Kidney (tissue), 14 donors: ENCODE measurements around the gene PACS2. TPM values are rescaled to one million over a fixed set of nuclear protein-coding genes. Genes with fewer than 3 reads are reported as not detected.
A peak's percentile ranks its signal among the peaks of the same experiment; 100 is the strongest.

Experiments used
- DNase-seq, 5 donors: peaks; one replicate each; pipeline ENCODE4 v3.0.0-alpha.2; 2013 to 2020
- FAIRE-seq: peaks from 2 replicates; lab custom pipeline; 2012; peaks lifted over from hg19 to GRCh38; lab: Jason Lieb, UNC
- H3K27ac ChIP-seq, 2 donors: one replicate each; pipeline ENCODE4 v1.7.0; 2013; ENCODE audit warnings: low read depth in 2 of 2, low read length in 2 of 2, inconsistent platforms in 1 of 2
- H3K27me3 ChIP-seq: one replicate; pipeline ENCODE4 v1.7.1; 2013; ENCODE audit warnings: low read length, inconsistent platforms; ENCODE audit not compliant: control insufficient read depth, insufficient read depth
- H3K36me3 ChIP-seq, 3 donors: one replicate each; pipeline versions ENCODE4 v1.7.0 to v1.7.1; 2013; ENCODE audit warnings: low read length in 3 of 3, control low read depth in 1 of 3, inconsistent platforms in 1 of 3; ENCODE audit not compliant: insufficient read depth in 3 of 3, control insufficient read depth in 2 of 3
- H3K4me1 ChIP-seq, 3 donors: one replicate each; pipeline versions ENCODE4 v1.7.0 to v1.7.1; 2013; ENCODE audit warnings: low read length in 3 of 3, inconsistent platforms in 1 of 3, low read depth in 1 of 3; ENCODE audit not compliant: control insufficient read depth in 2 of 3, insufficient read depth in 2 of 3
- H3K4me3 ChIP-seq, 3 donors: one replicate each; pipeline versions ENCODE4 v1.7.0 to v1.8.1; 2013; ENCODE audit warnings: low read length in 3 of 3, control low read depth in 1 of 3, inconsistent platforms in 1 of 3
- H3K9ac ChIP-seq, 3 donors: one replicate each; pipeline versions ENCODE4 v1.7.0 to v1.7.1; 2013; ENCODE audit warnings: low read length in 3 of 3, control low read depth in 1 of 3, inconsistent platforms in 1 of 3
- H3K9me3 ChIP-seq, 3 donors: one replicate each; pipeline versions ENCODE4 v1.7.0 to v1.7.1; 2013; ENCODE audit warnings: low read length in 3 of 3, control low read depth in 1 of 3, inconsistent platforms in 1 of 3; ENCODE audit not compliant: control insufficient read depth in 2 of 3, insufficient read depth in 1 of 3
- intact Hi-C: fragments of 100-400 bp; cut with DNase I; formaldehyde crosslinking; loops from one replicate; pipeline ENCODE4 v1.11.1; 2022
- polyA plus RNA-seq: library from polyadenylated mRNA; stranded (reverse); fragments of 350-450 nt; fragmentation: Illumina TruSeq; extraction: RNeasy Lipid Tissue Mini Kit (QIAGEN cat#74804); gene quantifications from one replicate; pipeline ENCODE4 v1.2.3, GENCODE V29; 2014; ENCODE audit warnings: low read depth, low replicate concordance; ENCODE audit not compliant: insufficient read depth
- total RNA-seq: library from RNA; stranded (reverse); fragmentation: NEBNext Ultra II Directional; extraction: Animal tissue kit (Norgen Biotek cat#: 25700); gene quantifications from one replicate; pipeline ENCODE4 v1.2.1, GENCODE V29; 2021
- TF ChIP-seq, protein P1 (sequence below): IDR thresholded peaks from 3 replicates; pipeline ENCODE4 v1.5.1; 2012; ENCODE audit warnings: mild to moderate bottlenecking, moderate library complexity, borderline replicate concordance; ENCODE audit not compliant: insufficient read depth; ENCODE audit errors: extremely low read depth
- donor health status: control.
- donor health status: control.
- donor health status: control.
- donor health status: control.
- donor health status: control.
- donor health status: DM: yes; HTN: yes; CAD: no.
- donor health status: Normal renal cell carcinoma (clear cell type).

The PACS2 gene
- total and polyA plus RNA-seq, 2 donors from 2014 or later: 35.7 to 83.9 TPM

DNA sequence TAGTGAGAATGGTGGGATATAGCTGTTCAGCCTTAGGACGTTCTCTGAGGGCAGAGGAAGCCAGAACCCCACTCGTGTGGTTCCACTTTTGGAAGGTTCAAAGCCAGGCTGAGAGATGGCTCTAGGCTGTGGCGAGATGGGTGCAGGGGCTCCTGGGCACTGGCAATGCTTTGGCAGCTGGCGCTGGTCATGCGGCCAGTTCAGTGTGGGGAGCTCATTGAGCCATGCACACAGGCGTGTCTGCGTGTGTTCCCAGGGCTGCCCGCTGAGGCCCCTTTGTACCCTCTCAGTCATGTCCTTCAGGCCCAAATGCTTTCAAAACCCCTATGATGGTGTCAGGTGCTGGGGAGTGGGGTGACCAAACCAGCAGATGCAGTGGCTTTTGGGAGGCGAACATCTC lies 85.5 kb downstream of the PACS2 start:
- H3K4me1 ChIP-seq: peaks cover 0 to 13% (median 5%) of the 10 kb centered on the region in 3 donors
- peaks cover 0 to 13% (median 0%) of the 10 kb centered on the region in 3 donors for H3K9me3 ChIP-seq
- TF ChIP-seq, protein P1, sequence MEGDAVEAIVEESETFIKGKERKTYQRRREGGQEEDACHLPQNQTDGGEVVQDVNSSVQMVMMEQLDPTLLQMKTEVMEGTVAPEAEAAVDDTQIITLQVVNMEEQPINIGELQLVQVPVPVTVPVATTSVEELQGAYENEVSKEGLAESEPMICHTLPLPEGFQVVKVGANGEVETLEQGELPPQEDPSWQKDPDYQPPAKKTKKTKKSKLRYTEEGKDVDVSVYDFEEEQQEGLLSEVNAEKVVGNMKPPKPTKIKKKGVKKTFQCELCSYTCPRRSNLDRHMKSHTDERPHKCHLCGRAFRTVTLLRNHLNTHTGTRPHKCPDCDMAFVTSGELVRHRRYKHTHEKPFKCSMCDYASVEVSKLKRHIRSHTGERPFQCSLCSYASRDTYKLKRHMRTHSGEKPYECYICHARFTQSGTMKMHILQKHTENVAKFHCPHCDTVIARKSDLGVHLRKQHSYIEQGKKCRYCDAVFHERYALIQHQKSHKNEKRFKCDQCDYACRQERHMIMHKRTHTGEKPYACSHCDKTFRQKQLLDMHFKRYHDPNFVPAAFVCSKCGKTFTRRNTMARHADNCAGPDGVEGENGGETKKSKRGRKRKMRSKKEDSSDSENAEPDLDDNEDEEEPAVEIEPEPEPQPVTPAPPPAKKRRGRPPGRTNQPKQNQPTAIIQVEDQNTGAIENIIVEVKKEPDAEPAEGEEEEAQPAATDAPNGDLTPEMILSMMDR: no peak
- no peaks in the 10 kb centered on the region for H3K36me3 ChIP-seq
- intact Hi-C loops: no loop called here
- no peak overlapping the region for H3K27ac ChIP-seq
- no peak overlapping the region for H3K9ac ChIP-seq
- no peak overlapping the region for H3K4me3 ChIP-seq
- H3K27me3 ChIP-seq: no peaks in the 10 kb centered on the region
- no peak for FAIRE-seq
- DNase-seq: peak in 1 of 5 donors; percentile 74

- no peak for DNase-seq
- TF ChIP-seq, protein P1: no peak
- Histone ChIP-seq H3K4me1 (peaks cover 0 to 13% (median 5%) of the 10 kb centered on the region in 3 donors), H3K4me3 (no peak overlapping the region), H3K36me3 (no peaks in the 10 kb centered on the region), H3K9ac (no peak overlapping the region), H3K27me3 (no peaks in the 10 kb centered on the region), H3K9me3 (peaks cover 0 to 18% (median 0%) of the 10 kb centered on the region in 3 donors), H3K27ac (no peak overlapping the region)
- no peak for FAIRE-seq
- intact Hi-C loops: no loop called here
These were observed 87.2 kb downstream of the PACS2 start for GRCh38 chr14:105401699-105402098.

DNA sequence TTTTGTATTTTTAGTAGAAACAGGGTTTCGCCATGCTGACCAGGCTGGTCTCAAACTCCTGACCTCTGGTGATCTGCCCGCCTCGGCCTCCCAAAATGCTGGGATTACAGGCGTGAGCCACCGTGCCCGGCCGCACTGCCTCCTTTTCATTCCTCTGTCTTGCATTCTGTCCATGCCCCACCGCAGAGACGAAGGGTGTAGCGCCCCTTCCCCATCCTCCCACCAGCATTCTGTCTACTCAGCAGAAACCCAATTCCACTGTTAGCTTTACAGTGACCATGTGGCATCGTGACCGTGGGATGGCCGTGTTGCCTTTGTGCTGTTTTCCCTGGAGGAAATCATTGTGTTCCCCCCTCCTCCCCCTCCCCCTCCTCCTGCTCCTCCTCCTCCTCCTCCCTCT lies 94.0 kb downstream of the PACS2 start:
- no peak overlapping the region for H3K4me3 ChIP-seq
- H3K4me1 ChIP-seq: peaks cover 0 to 2% (median 0%) of the 10 kb centered on the region in 3 donors
- peaks cover 0 to 12% (median 0%) of the 10 kb centered on the region in 3 donors for H3K9me3 ChIP-seq
- no peaks in the 10 kb centered on the region for H3K27me3 ChIP-seq
- no peak overlapping the region for H3K27ac ChIP-seq
- no peak overlapping the region for H3K9ac ChIP-seq
- no peak for DNase-seq
- FAIRE-seq: no peak
- no peaks in the 10 kb centered on the region for H3K36me3 ChIP-seq
- TF ChIP-seq, protein P1: no peak
- intact Hi-C loops: no loop called here

DNA sequence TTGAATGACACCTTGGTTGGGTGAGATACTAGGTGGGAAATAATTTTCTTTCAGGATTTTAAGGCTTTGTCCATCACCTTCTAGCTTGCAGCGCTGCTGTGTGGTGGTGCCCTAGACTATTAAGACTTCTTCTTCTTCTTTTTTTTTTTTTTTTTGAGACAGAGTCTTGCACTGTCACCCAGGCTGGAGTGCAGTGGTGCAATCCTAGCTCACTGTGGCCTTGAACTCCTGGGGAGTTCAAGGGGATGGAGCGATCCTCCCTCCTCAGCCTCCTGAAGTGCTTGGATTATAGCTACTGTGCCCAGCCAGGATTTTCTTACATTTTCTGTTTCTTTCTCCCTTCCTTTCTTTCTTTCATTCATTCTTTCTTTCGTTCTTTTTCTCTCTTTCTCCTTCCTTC lies 94.8 kb downstream of the PACS2 start:
- Histone ChIP-seq H3K36me3 (no peaks in the 10 kb centered on the region), H3K27me3 (no peaks in the 10 kb centered on the region), H3K4me3 (no peak overlapping the region), H3K9me3 (peaks cover 0 to 11% (median 0%) of the 10 kb centered on the region in 3 donors), H3K27ac (no peak overlapping the region), H3K4me1 (peaks cover 0 to 2% (median 0%) of the 10 kb centered on the region in 3 donors), H3K9ac (no peak overlapping the region)
- FAIRE-seq (no peak), DNase-seq (no peak)
- TF ChIP-seq, protein P1: no peak
- intact Hi-C loops: no loop called here
